ENCODE data around the gene HELZ.

DNA sequence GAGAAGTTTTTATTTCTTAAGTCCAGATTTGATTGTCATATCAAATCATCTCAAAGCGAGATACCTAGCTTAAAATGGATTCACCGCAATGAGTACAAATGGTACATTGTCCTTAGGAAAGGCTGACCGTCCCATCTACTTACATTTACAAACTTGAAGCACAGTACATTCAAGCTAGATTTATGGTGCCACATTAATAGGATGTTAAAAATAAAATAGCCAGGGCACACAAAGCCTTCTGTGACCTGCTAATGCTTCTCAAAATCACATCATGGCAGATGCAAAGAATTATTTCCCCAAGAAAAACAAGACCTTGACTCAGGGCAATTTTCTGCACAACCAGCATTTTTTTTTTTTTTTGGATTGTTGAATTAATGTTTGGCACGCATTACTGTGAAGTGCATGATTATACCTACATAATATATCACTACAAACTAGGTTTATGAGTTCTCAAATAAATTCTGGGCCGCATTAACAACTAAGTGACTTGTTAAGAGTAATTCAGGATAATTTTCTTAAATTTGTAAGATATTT, 175.3 kb downstream of the HELZ start:
- TF ChIP-seq, protein P1, sequence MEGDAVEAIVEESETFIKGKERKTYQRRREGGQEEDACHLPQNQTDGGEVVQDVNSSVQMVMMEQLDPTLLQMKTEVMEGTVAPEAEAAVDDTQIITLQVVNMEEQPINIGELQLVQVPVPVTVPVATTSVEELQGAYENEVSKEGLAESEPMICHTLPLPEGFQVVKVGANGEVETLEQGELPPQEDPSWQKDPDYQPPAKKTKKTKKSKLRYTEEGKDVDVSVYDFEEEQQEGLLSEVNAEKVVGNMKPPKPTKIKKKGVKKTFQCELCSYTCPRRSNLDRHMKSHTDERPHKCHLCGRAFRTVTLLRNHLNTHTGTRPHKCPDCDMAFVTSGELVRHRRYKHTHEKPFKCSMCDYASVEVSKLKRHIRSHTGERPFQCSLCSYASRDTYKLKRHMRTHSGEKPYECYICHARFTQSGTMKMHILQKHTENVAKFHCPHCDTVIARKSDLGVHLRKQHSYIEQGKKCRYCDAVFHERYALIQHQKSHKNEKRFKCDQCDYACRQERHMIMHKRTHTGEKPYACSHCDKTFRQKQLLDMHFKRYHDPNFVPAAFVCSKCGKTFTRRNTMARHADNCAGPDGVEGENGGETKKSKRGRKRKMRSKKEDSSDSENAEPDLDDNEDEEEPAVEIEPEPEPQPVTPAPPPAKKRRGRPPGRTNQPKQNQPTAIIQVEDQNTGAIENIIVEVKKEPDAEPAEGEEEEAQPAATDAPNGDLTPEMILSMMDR (IDR thresholded peaks at IDR 0.05; ENCODE audit: insufficient read depth, low read depth, low read length) = no peak
- no peak for TF ChIP-seq EZH2 (IDR thresholded peaks at IDR 0.05; ENCODE audit: insufficient read depth, low read length)
